Activated CD4-positive, alpha-beta memory T cell treated with anti-CD3 and anti-CD28 coated beads for 36 hours (primary cell): ENCODE results near the gene ZNF503. TPM values are rescaled to one million over a fixed set of nuclear protein-coding genes. Genes with fewer than 3 reads are reported as not detected.
A peak's percentile ranks its signal among the peaks of the same experiment; 100 is the strongest.

Experiments
- CTCF ChIA-PET: fragments of 350-600 bp; sonication (Branson Sonifier 250); formaldehyde crosslinking; loops from one replicate; lab custom pipeline; 2021; ENCODE audit warnings: antibody characterized with exemption, inconsistent platforms; lab: Charles Lee
- POLR2A ChIA-PET: fragments of 350-600 bp; sonication (Branson Sonifier 250); formaldehyde crosslinking; loops from one replicate; lab custom pipeline; 2021; ENCODE audit warnings: antibody characterized with exemption; lab: Charles Lee
- DNase-seq: peaks from one replicate; pipeline ENCODE4 v3.0.0-alpha.2; 2020
- H3K27ac Mint-ChIP-seq: one replicate; pipeline ENCODE4 v1.8.0; 2021; ENCODE audit warnings: mixed read lengths
- H3K27me3 Mint-ChIP-seq: one replicate; pipeline ENCODE4 v1.8.0; 2021; ENCODE audit warnings: mixed read lengths
- H3K36me3 Mint-ChIP-seq: one replicate; pipeline ENCODE4 v1.8.0; 2021; ENCODE audit warnings: mixed read lengths
- H3K4me1 Mint-ChIP-seq: one replicate; pipeline ENCODE4 v1.8.0; 2021; ENCODE audit warnings: low read depth, mixed read lengths
- H3K4me3 Mint-ChIP-seq: one replicate; pipeline ENCODE4 v1.8.0; 2021; ENCODE audit warnings: mild to moderate bottlenecking, mixed read lengths
- H3K9me3 Mint-ChIP-seq: one replicate; pipeline ENCODE4 v1.8.0; 2021; ENCODE audit warnings: mixed read lengths
- intact Hi-C: fragments of 100-400 bp; cut with micrococcal nuclease; formaldehyde crosslinking; loops from one replicate; pipeline ENCODE4 v1.15.1; 2023
- total RNA-seq, 2 experiments: library from RNA; stranded (reverse); gene quantifications; one replicate each; pipeline ENCODE4 v1.2.3, GENCODE V29; 2021

ZNF503 gene
- total RNA-seq, 2 experiments from 2014 or later = 0.38 to 0.56 TPM

DNA sequence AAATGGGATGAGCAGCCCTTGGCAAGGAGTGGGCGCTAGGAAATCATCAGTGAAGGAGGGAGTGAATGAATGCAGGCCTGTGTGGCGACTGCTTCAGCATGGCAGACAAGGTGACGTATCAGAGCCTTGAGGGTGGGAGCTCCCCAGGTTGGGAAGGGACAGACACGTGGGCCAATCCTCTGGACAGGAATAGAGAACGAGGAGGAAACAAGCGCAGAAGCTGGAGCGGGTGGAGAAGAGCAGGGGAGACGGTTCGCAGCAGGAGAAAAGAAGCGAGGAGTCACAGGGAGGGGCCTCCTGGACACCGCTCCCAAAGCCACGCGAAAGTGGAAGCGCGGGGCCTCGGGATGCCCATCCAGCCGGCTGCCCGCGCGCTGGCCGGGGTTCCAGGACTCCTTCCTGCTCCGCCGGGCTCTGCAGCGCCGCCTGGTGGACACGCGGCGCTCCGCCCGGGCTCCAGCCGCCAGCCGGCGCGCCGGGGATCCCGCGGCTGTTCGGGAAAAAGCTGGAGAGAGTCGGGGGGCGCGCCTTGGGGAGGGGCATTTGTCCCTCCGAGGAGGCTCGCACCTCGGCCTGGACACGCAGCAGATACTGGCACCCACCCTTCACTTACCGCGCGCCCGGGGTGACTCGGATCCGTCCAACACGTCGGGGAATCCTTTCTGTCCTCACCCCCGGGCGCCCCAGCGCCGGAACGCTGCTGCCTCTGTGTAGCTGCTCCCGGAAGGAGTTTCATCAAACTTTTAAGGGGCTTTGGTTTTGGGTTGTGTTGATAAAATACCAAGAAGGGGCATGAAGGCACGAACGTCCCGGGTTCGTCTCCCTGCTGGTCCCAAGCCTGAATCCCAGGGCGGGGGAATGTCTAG, 6.3 kb downstream of the ZNF503 start:
- peaks cover 44% of the 10 kb centered on the region for H3K27me3 Mint-ChIP-seq
- ChIA-PET CTCF (interaction anchor here (0.8 to 1.3 kb wide), 5 partner anchors 10 to 226 kb away, joined by 3 to 4 read pairs (median 3); no protein-coding TSS in a partner anchor), POLR2A (no interaction called here)
- peak; percentile 33 for DNase-seq
- H3K36me3 Mint-ChIP-seq = no peaks in the 10 kb centered on the region
- intact Hi-C loops = loop anchor here (1.0 kb wide), 1 partner anchor 13 kb away; no protein-coding TSS in a partner anchor
- no peak overlapping the region for H3K27ac Mint-ChIP-seq
- H3K4me1 Mint-ChIP-seq = peaks cover 9% of the 10 kb centered on the region
- H3K4me3 Mint-ChIP-seq = no peak overlapping the region
- H3K9me3 Mint-ChIP-seq = no peaks in the 10 kb centered on the region

DNA sequence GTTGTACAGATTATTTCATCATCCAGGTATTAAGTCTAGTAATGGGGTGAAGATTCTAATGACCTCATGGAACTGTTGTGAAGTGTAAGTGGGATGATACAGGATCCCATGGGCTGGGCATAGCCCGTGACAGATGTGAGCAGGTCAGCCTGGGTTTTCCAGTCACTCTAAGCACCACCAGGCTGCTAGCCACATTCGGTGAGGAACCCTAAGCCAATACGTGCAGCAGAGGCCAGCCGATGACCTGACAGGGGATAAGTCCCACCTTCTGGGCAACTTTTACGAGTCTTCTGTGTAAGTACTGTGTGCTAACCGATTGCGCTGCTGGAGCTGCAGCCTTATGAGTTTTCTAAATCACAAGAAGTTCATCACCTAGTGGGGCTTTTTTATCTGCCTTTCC, 7.3 kb downstream of the ZNF503 start:
- H3K4me3 Mint-ChIP-seq = no peak overlapping the region
- H3K36me3 Mint-ChIP-seq = no peaks in the 10 kb centered on the region
- ChIA-PET CTCF (interaction anchor here (1.2 to 1.3 kb wide), 2 partner anchors 9 to 99 kb away, joined by 3 to 4 read pairs; no protein-coding TSS in a partner anchor), POLR2A (no interaction called here)
- DNase-seq = no peak
- H3K4me1 Mint-ChIP-seq = peaks cover 5% of the 10 kb centered on the region
- intact Hi-C loops = no loop called here
- H3K27me3 Mint-ChIP-seq = peaks cover 42% of the 10 kb centered on the region
- H3K9me3 Mint-ChIP-seq = no peaks in the 10 kb centered on the region
- H3K27ac Mint-ChIP-seq = no peak overlapping the region

DNA sequence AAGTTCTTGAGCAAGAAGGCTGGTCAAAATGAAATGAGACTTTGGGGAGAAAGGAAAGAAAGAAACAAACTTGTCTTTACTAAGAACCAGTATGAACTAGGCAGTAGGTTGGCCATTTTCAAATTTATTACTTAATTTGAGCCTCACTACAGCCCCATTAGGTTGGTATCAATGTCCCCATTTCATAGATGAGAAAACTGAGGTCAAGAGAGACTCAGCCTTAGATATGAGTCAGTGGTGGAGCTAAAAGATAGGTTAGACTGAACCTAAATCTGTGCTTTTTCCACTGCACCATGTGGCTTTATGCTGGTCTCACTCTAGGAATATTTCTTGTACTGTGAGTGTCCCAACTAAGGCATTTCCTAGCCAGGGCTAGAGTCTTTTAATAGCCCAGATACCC, 8.8 kb downstream of the ZNF503 start:
- ChIA-PET CTCF (interaction anchor here (0.7 kb wide), 1 partner anchor 9 kb away, joined by 3 read pairs; the partner anchor contains the start of gene ZNF503), POLR2A (no interaction called here)
- peaks cover 39% of the 10 kb centered on the region for H3K27me3 Mint-ChIP-seq
- H3K27ac Mint-ChIP-seq = no peak overlapping the region
- H3K9me3 Mint-ChIP-seq = no peaks in the 10 kb centered on the region
- intact Hi-C loops = no loop called here
- DNase-seq = no peak
- H3K4me1 Mint-ChIP-seq = peaks cover 5% of the 10 kb centered on the region
- H3K4me3 Mint-ChIP-seq = no peak overlapping the region
- H3K36me3 Mint-ChIP-seq = no peaks in the 10 kb centered on the region

DNA sequence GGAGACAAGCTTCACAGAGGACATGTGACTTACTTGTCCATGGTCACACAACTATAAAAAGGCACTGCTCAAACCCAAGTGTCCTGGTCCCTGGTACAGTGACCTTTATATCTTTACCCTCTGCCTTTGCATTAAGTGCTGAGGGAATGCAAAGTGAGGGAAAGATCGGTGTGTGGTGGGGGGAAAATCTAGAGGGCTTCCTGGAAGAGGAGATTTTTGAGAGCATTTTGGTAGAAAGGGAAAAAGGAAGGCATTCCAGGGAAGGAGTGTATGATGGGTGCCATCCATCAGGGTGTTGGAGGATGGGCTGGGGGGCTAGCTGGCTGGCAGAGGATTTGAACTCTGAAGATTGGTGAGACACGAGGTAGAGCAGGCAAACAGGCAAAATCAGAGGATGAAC, 9.3 kb downstream of the ZNF503 start:
- no peak overlapping the region for H3K27ac Mint-ChIP-seq
- CTCF ChIA-PET = no interaction called here
- H3K27me3 Mint-ChIP-seq = peaks cover 35% of the 10 kb centered on the region
- intact Hi-C loops = no loop called here
- DNase-seq = no peak
- H3K4me1 Mint-ChIP-seq = peaks cover 5% of the 10 kb centered on the region
- POLR2A ChIA-PET = no interaction called here
- H3K9me3 Mint-ChIP-seq = no peaks in the 10 kb centered on the region
- no peaks in the 10 kb centered on the region for H3K36me3 Mint-ChIP-seq
- H3K4me3 Mint-ChIP-seq = no peak overlapping the region

DNA sequence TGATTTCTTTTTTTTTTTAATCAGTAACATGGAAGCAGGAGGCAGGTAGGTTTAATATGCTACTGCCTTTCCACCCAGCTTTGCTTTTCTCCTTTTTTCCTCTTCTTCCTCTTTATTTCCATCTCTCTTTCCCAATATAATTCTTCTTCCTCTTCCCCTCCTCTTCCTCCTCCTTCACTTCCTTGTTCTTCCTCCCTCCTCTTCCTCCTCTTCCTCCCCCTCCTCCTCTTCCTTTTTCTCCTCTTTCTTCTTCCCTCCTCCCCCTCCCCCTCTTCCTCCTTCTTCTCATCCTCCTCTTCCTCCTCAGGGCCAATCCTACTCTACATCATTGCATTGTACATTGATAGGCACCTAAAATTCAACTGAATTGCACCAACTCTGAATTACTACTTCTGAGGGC, 11.4 kb downstream of the ZNF503 start:
- H3K36me3 Mint-ChIP-seq = no peaks in the 10 kb centered on the region
- no peak for DNase-seq
- H3K27ac Mint-ChIP-seq = no peak overlapping the region
- ChIA-PET POLR2A (no interaction called here), CTCF (no interaction called here)
- H3K4me3 Mint-ChIP-seq = no peak overlapping the region
- intact Hi-C loops = no loop called here
- H3K27me3 Mint-ChIP-seq = peaks cover 36% of the 10 kb centered on the region
- H3K9me3 Mint-ChIP-seq = no peaks in the 10 kb centered on the region
- peaks cover 5% of the 10 kb centered on the region for H3K4me1 Mint-ChIP-seq

DNA sequence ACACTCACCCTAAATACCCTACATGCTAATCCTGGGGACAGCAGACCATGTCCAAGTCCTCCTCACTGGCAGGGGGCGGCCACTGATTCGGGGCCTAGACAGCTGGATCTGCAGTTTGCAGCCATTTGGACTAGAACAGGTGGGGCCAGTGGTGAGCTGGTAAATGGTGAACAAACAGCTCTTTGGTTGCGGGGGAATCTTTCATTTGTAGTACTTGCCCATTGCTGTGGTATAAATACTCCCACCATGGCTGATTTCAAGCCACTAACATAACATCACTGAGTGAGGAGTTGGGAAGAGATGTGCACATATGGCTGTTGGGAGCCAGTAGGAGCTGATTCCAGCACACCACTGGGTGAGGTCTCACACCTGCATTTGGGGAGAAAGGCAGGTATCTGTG, 13.5 kb downstream of the ZNF503 start:
- no peaks in the 10 kb centered on the region for H3K9me3 Mint-ChIP-seq
- ChIA-PET CTCF (no interaction called here), POLR2A (no interaction called here)
- no peaks in the 10 kb centered on the region for H3K36me3 Mint-ChIP-seq
- H3K27ac Mint-ChIP-seq = no peak overlapping the region
- H3K4me3 Mint-ChIP-seq = no peak overlapping the region
- intact Hi-C loops = no loop called here
- H3K4me1 Mint-ChIP-seq = no peaks in the 10 kb centered on the region
- DNase-seq = no peak
- peaks cover 29% of the 10 kb centered on the region for H3K27me3 Mint-ChIP-seq

DNA sequence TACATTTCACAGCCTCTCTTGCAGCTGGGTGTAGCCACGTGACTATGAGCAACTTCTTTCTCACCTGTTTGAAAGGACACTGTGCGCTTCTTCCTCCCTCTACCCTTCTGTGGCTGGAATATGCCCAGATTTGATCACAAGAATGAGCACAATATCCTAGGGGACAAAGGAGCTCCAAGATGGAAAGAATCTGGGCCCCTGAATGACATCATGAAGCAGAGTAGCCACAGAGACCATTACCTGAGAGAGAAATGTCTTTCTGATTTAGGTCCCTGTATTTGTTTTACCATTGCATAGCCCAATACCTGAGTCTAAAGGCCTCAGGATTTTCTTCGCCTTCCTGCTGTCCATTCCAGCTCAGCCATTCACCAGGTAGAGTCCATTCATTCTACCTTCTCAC, 15.4 kb downstream of the ZNF503 start:
- Mint-ChIP-seq H3K27ac (no peak overlapping the region), H3K36me3 (no peaks in the 10 kb centered on the region), H3K4me3 (no peak overlapping the region), H3K27me3 (peaks cover 17% of the 10 kb centered on the region), H3K9me3 (no peaks in the 10 kb centered on the region), H3K4me1 (no peaks in the 10 kb centered on the region)
- DNase-seq = no peak
- intact Hi-C loops = no loop called here
- POLR2A ChIA-PET = no interaction called here
- CTCF ChIA-PET = interaction anchor here (1.1 kb wide), 1 partner anchor 9 kb away, joined by 4 read pairs; no protein-coding TSS in a partner anchor

DNA sequence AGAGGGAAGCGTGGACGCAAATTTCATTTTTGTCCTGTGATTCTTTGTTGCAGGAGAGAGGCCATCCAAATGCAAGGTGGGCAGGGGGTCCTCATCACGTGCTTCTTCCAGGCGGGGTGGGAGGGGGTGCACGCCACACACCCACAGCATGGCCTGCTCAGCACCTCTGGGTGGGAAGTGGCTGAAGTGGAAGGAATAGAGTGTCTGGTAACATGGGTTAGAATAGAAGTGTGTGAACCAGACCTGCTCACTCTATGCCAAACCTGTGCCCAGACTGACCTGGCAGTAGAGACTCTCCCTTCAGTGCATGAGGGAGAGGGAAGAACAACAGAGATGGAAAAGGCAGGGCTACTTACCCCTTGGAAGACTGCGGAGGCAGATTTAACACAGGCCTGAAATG, 21.7 kb downstream of the ZNF503 start:
- no peaks in the 10 kb centered on the region for H3K4me1 Mint-ChIP-seq
- no peaks in the 10 kb centered on the region for H3K9me3 Mint-ChIP-seq
- ChIA-PET CTCF (no interaction called here), POLR2A (no interaction called here)
- no peaks in the 10 kb centered on the region for H3K36me3 Mint-ChIP-seq
- no peak for DNase-seq
- H3K27ac Mint-ChIP-seq = no peak overlapping the region
- intact Hi-C loops = no loop called here
- no peak overlapping the region for H3K4me3 Mint-ChIP-seq
- H3K27me3 Mint-ChIP-seq = peaks cover 12% of the 10 kb centered on the region

DNA sequence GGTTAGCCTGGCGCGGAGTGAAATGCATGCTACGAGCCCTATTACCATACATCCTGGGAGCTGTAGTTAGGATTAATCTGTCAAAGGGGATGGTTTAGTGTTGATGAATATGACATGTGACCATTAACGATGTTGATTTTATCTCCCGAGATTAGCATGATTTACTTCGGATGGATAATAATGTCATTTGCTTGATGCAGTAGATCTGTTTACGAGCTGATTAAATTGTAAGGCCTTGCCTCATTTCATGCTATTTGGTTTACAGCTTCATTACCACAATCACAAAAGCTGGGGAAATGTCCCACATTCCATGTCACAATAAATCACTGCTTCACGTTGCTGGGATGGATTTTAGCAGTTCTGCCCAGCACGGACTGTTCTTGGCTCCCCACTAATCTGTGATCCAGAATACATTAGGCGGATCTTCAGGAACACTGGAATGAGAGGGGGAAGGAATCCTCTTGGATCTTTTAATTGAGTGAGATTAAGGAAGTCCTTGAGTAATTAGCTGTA, 22.3 kb downstream of the ZNF503 start:
- CTCF ChIA-PET = no interaction called here
- DNase-seq = no peak
- POLR2A ChIA-PET = no interaction called here
- Mint-ChIP-seq H3K4me1 (no peaks in the 10 kb centered on the region), H3K36me3 (no peaks in the 10 kb centered on the region), H3K9me3 (no peaks in the 10 kb centered on the region), H3K27ac (no peak overlapping the region), H3K4me3 (no peak overlapping the region), H3K27me3 (peaks cover 8% of the 10 kb centered on the region)
- intact Hi-C loops = no loop called here

DNA sequence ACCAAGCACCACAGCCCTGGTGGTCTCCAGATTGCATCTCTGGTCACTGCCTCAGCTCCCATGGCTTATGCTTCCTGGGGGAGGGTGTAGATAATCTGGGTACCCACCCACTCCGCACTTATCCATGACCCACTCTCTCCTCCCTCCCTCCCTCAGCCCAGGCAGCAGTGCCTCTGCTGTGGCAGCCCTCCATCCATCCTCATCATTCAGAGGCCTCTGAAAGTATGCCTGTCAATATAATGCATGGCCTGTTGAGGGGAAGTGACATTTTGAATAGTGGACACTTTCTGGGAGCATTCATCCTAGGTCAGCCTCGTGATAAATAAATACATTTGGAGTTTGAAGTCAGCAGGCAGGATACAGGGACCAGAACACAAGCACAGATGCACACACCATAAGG, 23.2 kb downstream of the ZNF503 start:
- ChIA-PET CTCF (no interaction called here), POLR2A (no interaction called here)
- H3K9me3 Mint-ChIP-seq = no peaks in the 10 kb centered on the region
- H3K4me3 Mint-ChIP-seq = no peak overlapping the region
- no peak for DNase-seq
- H3K4me1 Mint-ChIP-seq = no peaks in the 10 kb centered on the region
- intact Hi-C loops = no loop called here
- no peak overlapping the region for H3K27ac Mint-ChIP-seq
- H3K27me3 Mint-ChIP-seq = peaks cover 3% of the 10 kb centered on the region
- no peaks in the 10 kb centered on the region for H3K36me3 Mint-ChIP-seq

DNA sequence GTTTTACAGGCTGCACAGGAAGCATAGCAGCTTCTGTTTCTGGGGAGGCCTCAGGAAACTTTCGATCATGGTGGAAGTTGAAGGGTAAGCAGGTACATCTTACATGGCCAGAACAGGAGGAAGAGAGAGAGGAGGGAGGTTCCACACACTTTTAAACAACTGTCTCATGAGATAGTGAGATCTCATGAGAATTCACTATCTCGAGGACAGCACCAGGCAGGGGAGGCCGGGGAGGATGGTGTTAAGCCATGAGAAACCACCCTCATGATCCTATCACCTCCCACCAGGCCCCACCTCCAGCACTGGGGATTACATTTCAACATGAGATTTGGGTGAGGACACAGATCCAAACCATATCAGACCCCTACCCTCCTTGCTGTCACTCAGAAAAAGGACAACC, 23.7 kb downstream of the ZNF503 start:
- ChIA-PET POLR2A (no interaction called here), CTCF (no interaction called here)
- intact Hi-C loops = no loop called here
- DNase-seq = no peak
- Mint-ChIP-seq H3K27ac (no peak overlapping the region), H3K9me3 (no peaks in the 10 kb centered on the region), H3K4me1 (no peaks in the 10 kb centered on the region), H3K4me3 (no peak overlapping the region), H3K36me3 (no peaks in the 10 kb centered on the region), H3K27me3 (no peaks in the 10 kb centered on the region)

DNA sequence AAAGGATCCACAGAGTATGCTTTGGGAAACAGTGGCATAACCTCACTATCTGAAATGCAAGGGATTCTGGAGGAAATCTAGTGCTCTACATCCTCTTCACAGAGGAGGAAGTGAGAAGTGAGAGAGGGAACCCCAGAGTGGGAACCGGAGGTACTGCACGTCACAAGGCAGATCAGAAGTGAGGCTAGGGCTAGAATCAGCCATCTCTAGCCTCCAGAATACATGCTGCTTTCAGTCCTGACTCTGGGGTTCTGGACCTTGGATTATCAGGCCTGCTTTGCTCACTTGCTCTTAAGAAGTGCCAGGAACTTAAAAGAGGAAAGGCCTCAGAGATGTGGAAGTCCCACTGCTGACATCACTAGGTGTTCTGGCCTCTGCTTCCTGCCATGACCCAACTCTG, 25.7 kb downstream of the ZNF503 start:
- Mint-ChIP-seq H3K4me1 (no peaks in the 10 kb centered on the region), H3K36me3 (no peaks in the 10 kb centered on the region), H3K9me3 (no peaks in the 10 kb centered on the region), H3K4me3 (no peak overlapping the region), H3K27me3 (peaks cover 1% of the 10 kb centered on the region), H3K27ac (no peak overlapping the region)
- CTCF ChIA-PET = no interaction called here
- DNase-seq = no peak
- POLR2A ChIA-PET = no interaction called here
- intact Hi-C loops = no loop called here

DNA sequence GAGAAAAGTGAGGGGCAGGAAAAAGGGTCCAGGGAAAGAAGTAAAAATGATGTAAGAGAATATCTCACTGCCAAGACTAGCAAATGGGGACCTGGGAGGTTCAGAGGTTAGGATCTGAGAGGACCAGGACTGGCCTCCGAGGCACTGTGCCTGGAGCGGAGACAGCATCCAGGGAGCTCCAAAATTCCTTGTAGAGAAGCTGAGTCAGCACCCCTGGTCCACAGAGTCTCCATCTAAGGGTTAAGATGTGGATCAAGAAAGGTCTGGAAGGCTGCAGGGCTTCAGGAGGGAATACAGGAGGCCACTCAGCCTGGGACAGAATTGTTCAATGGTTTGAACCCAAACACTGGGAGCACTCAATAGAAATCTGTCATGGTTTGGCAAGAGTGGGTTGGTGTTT, 30.6 kb downstream of the ZNF503 start:
- POLR2A ChIA-PET = no interaction called here
- no peak overlapping the region for H3K4me3 Mint-ChIP-seq

More for the DNA sequence above, 30.6 kb downstream of the ZNF503 start:
- H3K27me3 Mint-ChIP-seq = peaks cover 3% of the 10 kb centered on the region
- no peaks in the 10 kb centered on the region for H3K4me1 Mint-ChIP-seq
- peaks cover 7% of the 10 kb centered on the region for H3K9me3 Mint-ChIP-seq
- no peaks in the 10 kb centered on the region for H3K36me3 Mint-ChIP-seq
- no peak for DNase-seq
- no peak overlapping the region for H3K27ac Mint-ChIP-seq
- intact Hi-C loops = no loop called here
- CTCF ChIA-PET = no interaction called here
